Measurements from ENCODE around the gene LMOD1. TPM values are rescaled to one million over a fixed set of nuclear protein-coding genes. Genes with fewer than 3 reads are reported as not detected.

The LMOD1 gene
- total RNA-seq: 5.4 and 5.9 TPM in 2 replicates

DNA sequence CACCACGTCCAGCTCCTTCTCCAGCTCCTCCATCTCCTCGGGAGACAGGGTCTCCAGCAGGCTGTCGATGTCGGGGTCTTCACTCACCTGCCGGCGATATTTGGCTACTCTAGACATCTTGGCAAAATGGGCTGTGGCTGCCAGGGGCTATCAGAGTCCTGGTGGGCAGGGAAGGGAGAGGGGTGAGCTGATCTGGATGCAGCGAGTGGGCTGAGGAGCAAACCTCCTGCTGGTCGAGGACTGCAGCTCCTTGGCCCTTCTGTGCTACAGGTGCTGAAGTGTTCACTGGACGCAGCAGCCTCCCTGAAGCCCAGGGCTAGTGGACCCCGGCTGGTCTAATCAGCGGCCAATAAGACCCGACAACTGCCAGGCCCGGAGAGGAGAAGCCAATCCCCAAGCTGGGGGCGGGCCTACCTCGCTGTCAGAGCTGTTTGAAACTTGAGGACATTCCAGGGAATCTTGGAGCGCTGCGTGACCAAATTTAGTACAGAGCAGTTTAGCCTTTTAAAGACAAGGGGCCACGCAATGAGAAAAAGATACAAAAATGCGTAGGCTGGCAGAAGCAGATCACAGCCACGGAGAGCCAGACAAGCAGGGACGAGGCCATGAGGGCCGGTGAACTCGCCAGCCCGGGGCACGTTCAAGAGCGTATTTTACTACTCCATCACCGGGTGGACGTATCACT is at the start of gene LMOD1:
TSS of gene LMOD1 (minus strand) at position 325 of the 685 bp plus-strand sequence. CDS start at position 117, 208 bp downstream.

DNA sequence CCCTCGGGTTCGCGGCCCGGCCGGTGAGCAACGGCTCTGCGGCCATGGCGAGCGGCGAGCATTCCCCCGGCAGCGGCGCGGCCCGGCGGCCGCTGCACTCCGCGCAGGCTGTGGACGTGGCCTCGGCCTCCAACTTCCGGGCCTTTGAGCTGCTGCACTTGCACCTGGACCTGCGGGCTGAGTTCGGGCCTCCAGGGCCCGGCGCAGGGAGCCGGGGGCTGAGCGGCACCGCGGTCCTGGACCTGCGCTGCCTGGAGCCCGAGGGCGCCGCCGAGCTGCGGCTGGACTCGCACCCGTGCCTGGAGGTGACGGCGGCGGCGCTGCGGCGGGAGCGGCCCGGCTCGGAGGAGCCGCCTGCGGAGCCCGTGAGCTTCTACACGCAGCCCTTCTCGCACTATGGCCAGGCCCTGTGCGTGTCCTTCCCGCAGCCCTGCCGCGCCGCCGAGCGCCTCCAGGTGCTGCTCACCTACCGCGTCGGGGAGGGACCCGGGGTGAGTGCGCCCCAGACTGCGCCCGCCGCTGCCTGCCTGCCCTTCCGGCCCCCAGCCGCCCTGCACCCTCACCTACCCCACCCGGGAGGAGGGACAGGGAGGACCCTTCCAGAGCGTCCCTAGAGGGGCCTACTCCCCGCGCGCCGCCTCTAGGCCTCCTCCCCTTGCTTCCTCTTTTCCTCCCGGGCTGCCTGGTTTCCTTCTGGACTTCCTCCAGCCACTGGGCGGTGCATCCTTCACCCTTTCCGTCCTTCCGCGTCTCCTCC is 36.5 kb upstream of the LMOD1 start, which contains the start of gene RNPEP:
TSS of gene RNPEP (plus strand) at position 26 of the 757 bp plus-strand sequence. CDS start at position 45, 19 bp downstream.

DNA sequence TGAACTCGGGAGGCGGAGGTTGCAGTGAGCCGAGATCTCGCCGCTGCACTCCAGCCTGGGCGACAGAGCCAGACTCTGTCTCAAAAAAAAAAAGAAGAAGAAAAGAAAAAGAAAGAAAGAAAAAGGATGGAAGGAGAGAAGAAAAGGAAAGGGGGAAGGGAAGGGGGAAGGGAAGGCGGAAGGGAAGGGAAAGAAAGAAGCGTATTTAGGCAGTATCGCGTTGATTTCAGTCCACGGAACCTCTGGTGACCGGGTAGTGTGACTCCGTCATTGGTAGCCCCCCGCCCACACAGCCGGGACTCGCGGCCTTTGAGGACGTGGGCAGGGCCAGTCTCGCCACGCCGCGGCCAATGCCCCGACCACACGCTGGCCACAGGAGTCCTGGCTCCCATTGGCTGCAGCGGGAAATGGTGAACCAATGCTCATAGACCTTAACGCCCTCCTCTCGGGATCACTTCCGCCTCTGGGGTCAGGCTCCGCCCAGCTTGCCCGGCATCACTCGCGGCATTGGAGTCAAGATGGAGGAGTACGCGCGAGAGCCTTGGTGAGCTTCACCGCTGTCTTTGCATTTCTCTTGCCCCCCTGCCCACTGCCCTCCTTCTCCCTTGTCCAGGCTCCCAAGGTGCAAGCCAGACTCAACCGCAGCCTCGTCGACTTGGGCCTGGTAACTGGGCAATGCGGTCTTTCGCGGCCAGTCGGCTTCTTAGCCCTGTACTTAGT is 8.8 kb upstream of the LMOD1 start, which contains the start of gene TIMM17A:
TSS of gene TIMM17A (plus strand) at position 495 of the 720 bp plus-strand sequence. CDS start at position 519, 24 bp downstream.

DNA sequence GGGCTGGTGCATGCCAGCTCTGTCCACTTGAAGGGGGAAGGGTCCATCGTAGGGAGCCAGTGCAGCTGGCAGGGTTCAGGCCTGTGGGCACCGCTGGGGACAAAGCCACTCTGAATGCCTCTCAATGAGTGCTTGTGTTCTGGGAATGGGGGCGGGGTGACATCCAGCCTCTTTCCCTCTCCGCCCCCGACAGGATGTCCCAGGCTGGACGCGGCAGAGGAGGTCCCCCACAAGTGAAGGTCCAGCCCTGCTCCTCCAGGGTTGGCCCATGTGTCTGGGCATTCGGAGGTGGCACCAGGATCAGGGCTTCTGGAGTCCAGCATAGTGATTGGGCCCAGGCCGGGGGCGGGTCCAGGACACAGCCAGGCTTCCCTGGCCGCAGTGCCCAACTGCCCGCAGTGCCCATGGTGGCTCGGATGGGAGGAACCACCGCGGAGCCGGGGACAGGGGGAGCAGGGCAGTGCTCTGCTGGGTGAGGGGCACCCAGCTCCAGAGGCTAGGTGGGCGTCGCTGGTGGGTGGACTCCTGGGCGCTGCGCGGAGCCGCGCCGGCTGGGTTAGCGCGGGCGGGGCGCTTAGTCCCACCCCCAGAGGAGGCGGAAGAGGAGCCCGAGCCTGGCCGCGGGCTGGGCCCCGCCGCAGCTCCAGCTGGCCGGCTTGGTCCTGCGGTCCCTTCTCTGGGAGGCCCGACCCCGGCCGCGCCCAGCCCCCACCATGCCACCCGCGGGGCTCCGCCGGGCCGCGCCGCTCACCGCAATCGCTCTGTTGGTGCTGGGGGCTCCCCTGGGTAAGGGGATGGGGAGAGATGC is 57.9 kb downstream of the LMOD1 start, which contains the start of gene SHISA4:
TSS of gene SHISA4 (plus strand) at position 617 of the 808 bp plus-strand sequence. CDS start at position 714, 97 bp downstream.

Small RNA genes lying within 50 kb of the gene (small RNA-seq; reads per million reads assigned to genes)
- gene MIR6739 (ENCODE audit: low replicate concordance): not detected
- 2.3 reads per million, percentile 72 among the genes with 10 or more reads in this experiment for gene RF00156 (ENCODE audit: low replicate concordance)

Other genes starting within 250 kb of the LMOD1 start
- 18.4 and 35.2 TPM in 2 replicates for gene IPO9, start 117.4 kb downstream of the LMOD1 start, total RNA-seq
- gene SHISA4, start 57.6 kb downstream of the LMOD1 start, total RNA-seq: 18.5 and 28.7 TPM in 2 replicates
- 71.3 TPM in 2 replicates for gene TIMM17A, start 9.0 kb upstream of the LMOD1 start, total RNA-seq
- 60.0 and 66.7 TPM in 2 replicates for gene RNPEP, start 36.1 kb upstream of the LMOD1 start, total RNA-seq
- gene ELF3, start 64.0 kb upstream of the LMOD1 start, total RNA-seq: 0.29 and 5.3 TPM in 2 replicates
- under 0.01 and 0.22 TPM in 2 replicates for gene GPR37L1, start 176.4 kb upstream of the LMOD1 start, total RNA-seq
- 30.5 and 33.7 TPM in 2 replicates for gene ARL8A, start 198.2 kb upstream of the LMOD1 start, total RNA-seq
- not detected in 2 replicates for gene PTPN7, start 214.1 kb upstream of the LMOD1 start, total RNA-seq
- gene LGR6, start 247.3 kb upstream of the LMOD1 start, total RNA-seq: under 0.01 TPM in 1 of 2 replicates, not detected in the other

All from placental pericyte (primary cell).